GM19239 (cell line): ENCODE results near the gene COL18A1.
"Not testable (repeated sequence)": the region's sequence is repeated elsewhere in the genome, so short reads cannot be mapped to it uniquely, and the experiment has no call there.

Source experiments
- DNase-seq: peaks from one replicate; pipeline ENCODE4 v3.0.0; 2011; ENCODE audit warnings: low spot score; ENCODE audit not compliant: insufficient read length
- FAIRE-seq: peaks from 2 replicates; lab custom pipeline; 2011; peaks lifted over from hg19 to GRCh38; lab: Jason Lieb, UNC

The COL18A1 gene

DNA sequence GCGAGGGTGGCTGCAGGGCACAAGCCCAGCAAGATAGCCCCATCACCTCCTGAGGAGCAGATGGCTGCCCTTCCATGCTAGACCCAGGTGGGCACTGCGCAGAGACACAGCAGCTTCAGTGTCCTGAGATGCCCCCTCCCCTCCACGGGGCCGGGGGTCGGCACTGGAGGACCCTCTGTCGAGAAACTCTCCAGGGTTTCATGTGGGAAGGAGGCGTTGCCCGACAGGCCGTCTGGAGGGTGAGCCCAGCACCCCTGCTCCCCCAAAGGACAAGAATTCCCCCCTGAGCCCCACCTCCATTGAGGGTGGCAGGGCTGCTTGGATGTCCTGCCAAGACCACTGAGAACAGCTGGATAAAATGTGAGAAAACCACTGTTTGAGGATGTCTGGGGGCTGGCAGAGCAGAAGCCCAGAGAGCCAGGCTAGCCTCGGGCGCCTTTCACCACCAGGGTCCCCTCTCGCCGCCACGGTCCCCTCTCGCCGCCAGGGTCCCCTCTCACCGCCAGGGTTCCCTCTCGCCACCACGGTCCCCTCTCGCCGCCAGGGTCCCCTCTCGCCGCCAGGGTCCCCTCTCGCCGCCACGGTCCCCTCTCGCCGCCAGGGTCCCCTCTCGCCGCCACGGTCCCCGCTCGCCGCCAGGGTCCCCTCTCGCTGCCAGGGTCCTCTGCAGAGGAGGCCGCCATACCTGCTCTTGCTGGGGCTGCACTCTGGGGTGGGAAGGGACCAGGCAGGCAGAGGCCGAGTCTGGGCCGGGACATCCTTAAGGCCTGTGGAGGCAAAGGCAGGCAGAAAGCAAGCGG, 93.1 kb downstream of the COL18A1 start:
- no peak for FAIRE-seq
- DNase-seq = no peak

DNA sequence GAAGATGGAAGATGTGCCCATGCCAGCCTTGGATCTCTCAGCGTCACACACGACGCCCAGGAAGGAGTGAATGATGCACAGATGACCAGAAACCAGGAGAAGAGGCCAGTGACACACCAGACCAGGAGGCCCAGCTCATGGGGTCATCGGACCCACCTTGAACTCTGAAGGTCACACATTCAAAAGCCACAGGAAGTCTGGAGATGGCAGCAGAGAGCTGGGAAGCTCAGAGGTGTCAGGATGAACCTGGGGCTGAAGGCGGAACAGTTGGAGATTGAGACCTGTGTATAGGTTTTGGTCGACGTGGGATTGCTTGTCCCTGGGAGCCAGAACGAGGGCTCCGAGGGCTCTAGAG, 93.7 kb downstream of the COL18A1 start:
- no peak for FAIRE-seq

DNA sequence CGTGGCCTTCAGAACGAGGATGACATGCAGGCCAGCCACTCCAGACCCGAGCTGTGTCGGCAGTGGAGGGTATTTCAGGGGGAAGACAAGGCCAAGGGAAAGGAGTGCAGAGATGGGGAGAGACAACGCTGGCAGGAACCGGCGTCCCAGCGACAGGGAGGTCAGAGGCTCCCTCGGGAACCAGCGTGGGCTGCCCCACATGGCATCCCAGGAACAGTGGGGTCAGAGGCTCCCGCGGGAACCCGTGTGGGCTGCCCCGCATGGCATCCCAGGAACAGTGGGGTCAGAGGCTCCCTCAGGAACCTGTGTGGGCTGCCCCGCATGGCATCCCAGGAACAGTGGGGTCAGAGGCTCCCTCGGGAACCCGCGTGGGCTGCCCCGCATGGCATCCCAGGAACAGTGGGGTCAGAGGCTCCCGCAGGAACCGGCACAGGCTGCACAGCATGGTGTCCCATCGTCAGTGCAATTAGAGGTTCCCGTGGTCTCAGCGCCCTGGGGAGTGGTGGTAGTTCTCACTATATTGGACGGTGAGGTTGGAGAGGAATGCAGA, 94.3 kb downstream of the COL18A1 start:
- DNase-seq (no peak), FAIRE-seq (no peak)

More for the DNA sequence above, 93.7 kb downstream of the COL18A1 start:
- DNase-seq = no peak

GRCh38 chr21:45499970-45500577, 95.1 kb downstream of the COL18A1 start:
- FAIRE-seq (no peak), DNase-seq (no peak)

GRCh38 chr21:45501081-45502005, 96.4 kb downstream of the COL18A1 start:
- DNase-seq, FAIRE-seq: not testable (repeated sequence)

DNA sequence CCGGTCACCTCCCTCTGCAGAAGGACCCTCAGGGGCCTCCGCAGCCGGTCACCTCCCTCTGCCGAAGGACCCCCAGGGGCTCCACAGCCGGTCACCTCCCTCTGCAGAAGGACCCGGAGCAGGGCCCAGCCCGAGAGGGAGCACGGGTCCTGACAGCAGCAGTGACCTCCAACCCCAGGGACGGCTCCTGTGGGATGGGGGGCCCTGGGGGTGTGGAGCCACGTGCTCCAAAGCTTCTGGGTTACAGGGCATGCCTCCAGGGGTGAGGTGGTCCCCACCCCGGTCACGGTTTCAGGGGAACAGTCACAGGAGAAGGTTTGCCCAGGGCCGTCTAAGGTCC, 97.0 kb downstream of the COL18A1 start:
- no peak for FAIRE-seq
- DNase-seq = no peak

DNA sequence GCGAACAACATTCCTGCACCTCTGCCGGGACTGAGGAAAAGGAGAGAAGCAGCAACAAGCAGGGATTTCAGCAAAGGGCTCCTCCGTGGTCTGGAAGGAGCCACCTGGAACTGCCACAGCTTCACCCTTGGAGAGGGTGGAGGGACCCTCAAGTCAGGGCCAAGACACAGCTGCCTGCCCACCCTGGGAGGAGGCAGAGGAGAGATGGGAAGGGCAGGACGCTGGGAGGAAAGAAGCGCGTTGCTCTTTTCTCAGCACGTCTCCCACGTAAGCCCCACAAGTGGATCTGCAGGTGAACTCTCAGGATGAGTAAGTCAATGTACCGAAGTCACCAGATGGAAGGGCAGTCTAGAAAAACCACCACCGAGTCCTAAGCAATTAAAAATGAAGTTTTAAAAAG, 97.6 kb downstream of the COL18A1 start:
- DNase-seq (no peak), FAIRE-seq (no peak)

- DNase-seq, FAIRE-seq: not testable (repeated sequence)
Observed at GRCh38 chr21:45503226-45503625, 98.3 kb downstream of the COL18A1 start.

- DNase-seq = no peak
- no peak for FAIRE-seq
Observed at GRCh38 chr21:45504021-45504515, 99.1 kb downstream of the COL18A1 start.

- DNase-seq (no peak), FAIRE-seq (no peak)
Observed at GRCh38 chr21:45504516-45505415, 99.8 kb downstream of the COL18A1 start.

GRCh38 chr21:45505416-45506021, 100.6 kb downstream of the COL18A1 start:
- FAIRE-seq (no peak), DNase-seq (no peak)

DNA sequence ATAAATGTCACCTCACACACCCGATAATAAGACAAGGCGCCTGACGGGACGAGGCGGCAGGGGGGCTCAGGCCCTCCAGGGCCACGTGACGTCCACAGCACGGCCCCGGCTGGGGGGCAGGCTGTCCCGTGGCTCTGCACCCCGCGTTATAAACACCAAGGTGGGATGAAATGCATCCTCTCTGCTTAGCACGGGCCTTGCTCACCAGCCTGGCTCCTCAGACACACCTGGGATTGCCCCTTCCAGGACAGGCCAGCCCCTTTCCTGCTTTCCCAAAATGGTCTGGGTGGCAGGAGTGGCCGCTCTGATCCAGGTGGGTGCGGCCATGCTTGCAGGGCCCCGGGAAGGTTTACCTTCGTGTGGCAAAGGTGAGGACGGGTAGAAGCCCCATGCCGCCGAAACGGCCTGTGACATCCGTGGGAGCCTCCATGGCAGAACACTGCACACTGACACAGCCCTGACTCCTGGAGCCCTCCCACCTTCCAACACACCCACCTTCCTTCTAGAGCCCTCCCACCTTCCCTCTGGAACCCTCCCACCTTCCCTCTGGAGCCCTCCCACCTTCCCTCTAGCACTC, 101.4 kb downstream of the COL18A1 start:
- FAIRE-seq (no peak), DNase-seq (no peak)

GRCh38 chr21:45506836-45507522, 102.0 kb downstream of the COL18A1 start:
- no peak for FAIRE-seq
- DNase-seq = no peak

DNA sequence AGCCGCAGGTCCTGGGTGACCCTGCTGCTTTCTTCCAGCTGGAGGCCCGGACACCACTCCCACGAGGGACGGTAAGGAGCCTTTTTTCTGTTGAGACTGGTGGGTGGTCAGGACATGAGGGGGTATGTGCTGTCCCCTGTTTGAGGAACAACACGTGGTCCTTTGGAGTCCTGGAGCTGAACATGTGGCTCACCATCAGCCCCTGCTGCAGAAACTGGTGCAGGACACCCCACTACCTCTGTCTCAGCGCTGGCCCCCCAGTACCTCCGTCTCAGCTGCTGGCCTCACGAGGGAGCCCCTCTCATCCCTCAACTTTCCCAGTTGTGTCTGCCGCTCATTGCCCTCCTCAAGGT, 102.5 kb downstream of the COL18A1 start:
- no peak for FAIRE-seq
- DNase-seq = no peak

DNA sequence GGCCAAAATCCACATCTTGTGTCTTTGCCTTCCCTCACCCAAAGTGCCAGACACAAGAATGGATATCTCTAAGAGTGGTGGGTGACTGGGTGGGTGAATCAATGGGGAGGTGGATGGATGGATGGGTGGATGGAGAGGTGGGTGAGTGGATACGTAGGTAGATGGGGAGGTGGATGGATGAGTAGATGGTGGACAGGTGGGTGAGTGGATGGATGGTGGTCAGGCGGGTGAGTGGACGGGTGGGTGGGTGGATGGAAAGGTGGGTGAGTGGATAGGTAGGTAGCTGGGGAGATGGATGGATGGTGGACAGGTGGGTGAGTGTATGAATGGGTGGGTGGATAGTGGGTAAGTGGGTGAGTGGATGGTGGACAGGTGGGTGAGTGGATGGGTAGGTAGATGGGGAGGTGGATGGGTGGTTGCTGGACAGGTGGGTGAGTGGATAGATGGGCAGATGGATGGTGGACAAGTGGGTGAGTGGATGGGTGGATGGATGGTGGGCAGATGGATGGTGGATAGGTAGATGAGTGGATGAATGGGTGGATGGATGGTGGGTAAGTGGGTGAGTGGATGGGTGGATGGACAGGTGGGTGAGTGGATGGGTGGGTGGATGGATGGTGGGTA, 103.0 kb downstream of the COL18A1 start:
- no peak for DNase-seq
- FAIRE-seq = no peak

DNA sequence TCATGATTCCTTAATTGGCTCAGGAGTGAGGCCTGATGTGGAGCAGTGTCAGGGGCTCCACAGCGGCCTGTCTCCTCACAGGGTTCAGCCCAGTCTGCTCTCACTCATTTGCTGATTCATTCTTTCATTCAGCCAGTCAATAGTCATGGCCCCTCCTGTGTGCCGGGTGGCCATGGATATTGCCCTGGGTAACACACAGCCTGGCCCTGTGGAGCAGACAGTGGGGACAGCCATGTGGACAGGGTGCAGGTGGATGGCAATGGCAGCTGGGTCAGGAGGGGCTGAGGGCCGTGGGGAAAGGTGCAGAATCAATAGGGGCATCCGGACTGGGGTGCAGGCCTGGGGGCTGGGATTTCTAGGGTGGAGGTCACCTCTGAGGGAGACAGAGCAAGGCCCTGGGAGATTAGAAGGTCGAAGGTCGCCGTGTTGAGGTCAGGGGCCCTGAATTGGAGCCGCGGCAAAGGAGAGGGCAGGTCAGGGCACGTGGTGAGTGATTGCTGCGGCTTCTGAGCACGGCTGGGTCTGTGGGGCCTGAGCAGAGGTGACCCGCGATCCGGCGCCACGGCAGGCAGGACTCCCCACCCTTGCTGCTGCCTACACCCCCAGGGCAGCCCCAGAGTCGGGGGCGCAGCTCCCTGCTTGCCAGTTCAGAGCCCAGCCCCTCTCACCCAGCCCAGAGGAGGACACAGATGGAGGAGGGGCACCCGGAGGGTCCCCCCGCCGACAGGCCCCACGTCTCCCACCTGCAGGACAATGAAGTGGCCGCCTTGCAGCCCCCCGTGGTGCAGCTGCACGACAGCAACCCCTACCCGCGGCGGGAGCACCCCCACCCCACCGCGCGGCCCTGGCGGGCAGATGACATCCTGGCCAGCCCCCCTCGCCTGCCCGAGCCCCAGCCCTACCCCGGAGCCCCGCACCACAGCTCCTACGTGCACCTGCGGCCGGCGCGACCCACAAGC, 103.9 kb downstream of the COL18A1 start:
- no peak for FAIRE-seq

More for the DNA sequence above, 103.9 kb downstream of the COL18A1 start:
- DNase-seq = no peak
